Measurements from ENCODE around the gene LSM12. TPM values are rescaled to one million over a fixed set of nuclear protein-coding genes. Genes with fewer than 3 reads are reported as not detected.

Gene LSM12
- total and polyA plus RNA-seq, 2 donors (not counting 3 experiments of a cell fraction or from before 2014, with no cell fraction given), result 36.5 to 68.9 TPM

- Histone ChIP-seq H2AFZ (ENCODE audit: low read depth, low read length) (peak overlapping the region; percentile 14), H3K27me3 (ENCODE audit: control insufficient read depth in 2 of 2, insufficient read depth in 2 of 2, low read length in 2 of 2) (no peaks in the 10 kb centered on the region), H4K20me1 (replicated peaks; ENCODE audit: control insufficient read depth, extremely low read depth, insufficient read depth, low read length) (no peaks in the 10 kb centered on the region), H3K27ac (ENCODE audit: insufficient read depth, low read depth, low read length) (no peak overlapping the region), H3K9ac (replicated peaks; ENCODE audit: extremely low read depth, insufficient read depth, low read length) (no peak overlapping the region), H3K4me3 (replicated peaks in 1 of 3; ENCODE audit: insufficient read depth in 1 of 3, low read depth in 1 of 3, low read length in 3 of 3) (peak overlapping the region in 2 of 3 experiments; percentile 43 to 56), H3K4me2 (ENCODE audit: insufficient read depth, low read length) (peak overlapping the region; percentile 76), H3K4me1 (ENCODE audit: control insufficient read depth, extremely low read depth, insufficient read depth, low read length) (peaks cover 36% of the 10 kb centered on the region), H3K9me1 (replicated peaks; ENCODE audit: control insufficient read depth, extremely low read depth, insufficient read depth, low read length) (no peaks in the 10 kb centered on the region), H3K9me3 (replicated peaks; ENCODE audit: control insufficient read depth, insufficient read depth, low read length) (no peaks in the 10 kb centered on the region), H3K36me3 (ENCODE audit: control insufficient read depth in 2 of 2, extremely low read depth in 1 of 2, insufficient read depth in 2 of 2, low read length in 2 of 2) (no peaks in the 10 kb centered on the region), H3K79me2 (ENCODE audit: control insufficient read depth, insufficient read depth, low read length) (peaks cover 9% of the 10 kb centered on the region)
- FAIRE-seq (peak; percentile 97), DNase-seq (ENCODE audit: low read depth, low spot score) (peak; percentile 93)
- TF ChIP-seq CTCF (IDR thresholded peaks at IDR 0.05; ENCODE audit: extremely low read depth in 1 of 2, insufficient read depth in 1 of 2, low read depth in 1 of 2, low read length in 2 of 2) (peak; percentile 57 to 76), POLR2AphosphoS5 (IDR thresholded peaks at IDR 0.05; ENCODE audit: insufficient read depth, low read depth, low read length) (peak; percentile 25), MAX (IDR thresholded peaks at IDR 0.05; ENCODE audit: insufficient read depth, insufficient read length) (no peak)
- intact Hi-C loops (cut with micrococcal nuclease) (loop anchor here (1.0 to 10.0 kb wide), 5 partner anchors 8 to 162 kb away; partner anchors contain the start of genes G6PC3 and TMEM101), dilution Hi-C loops (cut with MboI; ENCODE audit: extremely low pct_ligation_motif_present, low sequenced_read_pairs) (no loop called here)
- CTCF ChIA-PET, result interaction anchor here (1.0 to 6.0 kb wide), 11 partner anchors 16 to 162 kb away, joined by 3 to 27 read pairs (median 3); no protein-coding TSS in a partner anchor
- BruUV-seq (replicated peaks), result no TSS peak
- POLR2A ChIA-PET, result interaction anchor here (0.6 to 1.0 kb wide), 3 partner anchors 60 to 273 kb away, joined by 3 to 16 read pairs (median 4); partner anchors contain the start of gene LSM12
Measured at GRCh38 chr17:44006598-44007345, 59.7 kb downstream of the LSM12 start.
